HG03521 (cell line): ENCODE results near the gene PLXND1.
"Not testable (repeated sequence)": the region's sequence is repeated elsewhere in the genome, so short reads cannot be mapped to it uniquely, and the experiment has no call there.

Experiments
- ATAC-seq: cut with Tn5 transposase; IDR thresholded peaks from one replicate; pipeline ENCODE4 v1.9.1; 2021; ENCODE audit warnings: mild to moderate bottlenecking, moderate library complexity; ENCODE audit not compliant: unreplicated experiment

The PLXND1 gene

GRCh38 chr3:129530251-129530791 is 76.2 kb downstream of the PLXND1 start:
- no peak for ATAC-seq

- no peak for ATAC-seq
These were observed 76.9 kb downstream of the PLXND1 start for GRCh38 chr3:129529436-129530210.

- no peak for ATAC-seq
These were observed 77.8 kb downstream of the PLXND1 start, which contains the start of gene RHO for GRCh38 chr3:129528589-129529100. TSS of gene RHO (plus strand) at chr3:129528639. CDS start at chr3:129528734, 95 bp downstream.

- no peak for ATAC-seq
These were observed 79.2 kb downstream of the PLXND1 start for GRCh38 chr3:129527262-129527661.

GRCh38 chr3:129526121-129526900 is 80.2 kb downstream of the PLXND1 start:
- ATAC-seq = peak; percentile 84

GRCh38 chr3:129525341-129525968 is 81.0 kb downstream of the PLXND1 start:
- no peak for ATAC-seq

- ATAC-seq = no peak
These were observed 82.4 kb downstream of the PLXND1 start for GRCh38 chr3:129524081-129524480.

GRCh38 chr3:129522953-129523352 is 83.5 kb downstream of the PLXND1 start:
- no peak for ATAC-seq

- no peak for ATAC-seq
These were observed 84.9 kb downstream of the PLXND1 start for GRCh38 chr3:129521611-129522010.

- ATAC-seq = no peak
These were observed 85.5 kb downstream of the PLXND1 start for GRCh38 chr3:129520960-129521359.

GRCh38 chr3:129519896-129520715 is 86.4 kb downstream of the PLXND1 start:
- ATAC-seq = no peak

GRCh38 chr3:129519449-129519848 is 87.0 kb downstream of the PLXND1 start:
- ATAC-seq = no peak

- no peak for ATAC-seq
These were observed 87.9 kb downstream of the PLXND1 start for GRCh38 chr3:129518581-129518980.

GRCh38 chr3:129518038-129518561 is 88.4 kb downstream of the PLXND1 start:
- ATAC-seq = no peak

GRCh38 chr3:129517516-129517915 is 89.0 kb downstream of the PLXND1 start:
- no peak for ATAC-seq

- not testable (repeated sequence) for ATAC-seq
These were observed 90.5 kb downstream of the PLXND1 start for GRCh38 chr3:129515821-129516432.

- not testable (repeated sequence) for ATAC-seq
These were observed 91.2 kb downstream of the PLXND1 start for GRCh38 chr3:129515108-129515820.

GRCh38 chr3:129514563-129514962 is 91.9 kb downstream of the PLXND1 start:
- ATAC-seq = no peak

GRCh38 chr3:129514110-129514509 is 92.4 kb downstream of the PLXND1 start:
- no peak for ATAC-seq
